Stimulated activated CD4-positive, alpha-beta T cell treated with anti-CD3 and anti-CD28 coated beads, Interleukin-4, amount 100 ng/mL, for 4 hours (primary cell): ENCODE measurements around the gene ATF7.
"Not testable (repeated sequence)": the region's sequence is repeated elsewhere in the genome, so short reads cannot be mapped to it uniquely, and the experiment has no call there.

Experiments
- DNase-seq, 2 experiments: peaks; one replicate each; pipeline ENCODE4 v3.0.0-alpha.2; 2020

ATF7 gene

GRCh38 chr12:53563452-53564028, 62.6 kb downstream of the ATF7 start:
- no peak for DNase-seq

DNA sequence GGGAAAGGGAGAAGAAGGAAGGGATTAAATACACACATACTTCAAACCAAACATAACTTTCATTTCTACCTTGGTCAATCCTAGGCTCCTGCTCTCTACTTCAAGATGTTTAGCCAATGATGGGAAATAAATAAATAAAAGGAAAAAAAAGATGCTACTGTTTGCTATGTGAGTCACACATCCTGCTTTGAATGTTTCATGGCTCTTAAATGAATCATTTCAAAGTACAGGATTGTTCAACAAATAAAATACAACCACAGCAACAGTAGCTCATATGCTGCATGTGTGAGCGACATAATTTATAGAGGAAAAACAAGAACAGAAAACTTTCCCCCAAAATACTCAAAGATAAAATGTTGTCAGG, 64.6 kb downstream of the ATF7 start:
- no peak for DNase-seq

- DNase-seq, result no peak
Measured at GRCh38 chr12:53560912-53561589, 65.1 kb downstream of the ATF7 start.

DNA sequence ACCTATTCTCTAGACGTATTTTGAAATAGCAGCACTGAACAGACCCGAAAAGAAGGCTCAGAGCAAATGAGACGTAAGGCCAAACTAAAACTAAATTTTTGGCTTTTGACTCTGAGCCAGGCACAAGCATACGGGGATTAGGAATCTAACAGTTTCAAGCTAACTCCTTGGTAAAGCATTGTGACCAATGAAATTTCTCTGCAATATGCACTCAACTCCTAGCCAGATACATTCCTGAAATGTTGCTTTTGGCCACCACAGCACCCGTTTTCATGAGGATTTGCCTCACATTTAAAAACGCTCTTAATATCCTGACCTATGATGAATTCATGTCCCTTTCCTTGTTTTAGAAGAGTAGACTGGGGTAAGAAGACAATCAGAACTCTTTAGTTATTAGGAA, 65.8 kb downstream of the ATF7 start:
- DNase-seq, result no peak

GRCh38 chr12:53558631-53559030, 67.6 kb downstream of the ATF7 start:
- DNase-seq, result no peak

DNA sequence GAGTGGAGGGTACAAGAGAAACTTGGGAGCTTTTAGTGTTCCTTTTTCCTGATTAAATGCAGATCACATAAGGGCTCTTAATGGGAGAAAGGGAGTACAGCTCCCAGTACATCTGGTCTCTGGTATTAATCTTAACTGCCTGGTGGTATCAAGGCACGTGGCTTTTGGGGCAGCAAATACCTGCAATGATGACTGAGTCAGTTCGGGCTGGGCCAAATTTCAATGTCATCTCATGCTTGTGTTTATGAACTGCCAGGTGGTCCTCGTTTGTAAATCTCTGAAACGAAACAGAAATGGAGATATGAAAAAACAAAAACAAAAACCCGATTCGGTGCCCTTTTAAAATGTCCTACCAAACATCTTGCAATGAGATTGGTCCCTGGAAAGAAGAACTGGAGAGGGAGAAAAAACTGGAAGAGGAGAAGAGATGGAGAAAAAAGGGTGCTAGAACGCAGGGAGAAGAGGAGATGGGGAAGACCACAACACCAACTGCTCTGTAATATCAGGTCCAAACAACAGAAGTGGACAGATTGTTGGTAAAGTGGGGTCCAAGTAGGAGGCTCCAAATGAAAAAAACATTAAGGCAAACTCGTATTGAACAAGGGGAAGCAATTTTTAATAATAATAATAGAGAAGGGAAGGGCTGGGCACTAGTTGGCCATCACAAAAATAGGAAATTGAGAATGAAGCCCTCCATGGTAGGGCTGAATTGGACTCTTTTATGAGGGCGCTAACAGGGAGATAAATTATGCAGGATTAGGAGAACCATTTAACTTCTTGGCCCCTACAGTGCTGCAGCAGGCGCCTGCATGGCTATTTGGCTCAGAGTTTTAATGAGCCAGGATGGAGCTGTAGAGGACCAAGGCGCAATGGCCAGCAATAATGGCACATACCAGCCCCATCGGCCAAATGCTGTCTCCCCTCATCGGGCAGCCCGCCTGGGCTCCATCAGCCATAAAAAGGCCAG, 73.5 kb downstream of the ATF7 start:
- DNase-seq, result no peak

DNA sequence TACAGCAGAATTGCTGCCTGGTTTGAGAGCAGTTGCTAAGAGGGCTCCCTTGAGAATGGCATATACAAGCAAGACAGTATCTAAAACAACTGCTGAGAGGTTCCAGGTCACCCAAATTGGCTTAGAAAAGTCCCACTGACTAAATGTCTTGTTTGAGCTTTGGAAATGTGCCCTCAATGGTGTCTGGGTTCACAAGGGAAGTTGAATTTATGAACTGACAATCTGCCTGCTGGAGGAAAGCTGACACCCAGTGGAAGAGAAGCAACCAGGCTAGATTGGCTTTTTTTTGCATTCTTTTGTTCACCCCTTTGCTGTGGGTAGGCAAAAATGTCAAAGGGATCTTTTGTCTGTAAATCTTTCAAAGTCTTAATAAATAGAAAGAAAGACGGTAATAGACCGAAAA, 74.3 kb downstream of the ATF7 start:
- DNase-seq, result no peak

DNA sequence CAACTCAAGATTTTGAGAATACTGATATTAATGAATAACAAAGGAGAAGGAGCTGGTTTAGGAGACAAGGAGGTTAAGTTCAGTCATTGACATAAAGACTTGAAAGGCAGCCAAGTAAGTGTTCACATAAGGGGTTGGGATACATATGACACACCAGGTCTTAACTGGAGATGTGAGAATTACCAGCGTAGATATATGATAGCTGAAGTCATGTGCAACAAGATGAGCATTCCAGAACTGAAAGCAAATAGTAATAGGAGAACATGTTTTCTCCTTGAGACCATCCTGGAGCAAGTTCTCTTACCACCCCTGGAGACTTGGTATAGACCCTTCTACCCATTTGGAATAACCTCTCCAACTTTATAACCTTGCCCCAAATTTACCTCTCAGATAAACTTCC, 75.6 kb downstream of the ATF7 start:
- DNase-seq, result no peak

DNA sequence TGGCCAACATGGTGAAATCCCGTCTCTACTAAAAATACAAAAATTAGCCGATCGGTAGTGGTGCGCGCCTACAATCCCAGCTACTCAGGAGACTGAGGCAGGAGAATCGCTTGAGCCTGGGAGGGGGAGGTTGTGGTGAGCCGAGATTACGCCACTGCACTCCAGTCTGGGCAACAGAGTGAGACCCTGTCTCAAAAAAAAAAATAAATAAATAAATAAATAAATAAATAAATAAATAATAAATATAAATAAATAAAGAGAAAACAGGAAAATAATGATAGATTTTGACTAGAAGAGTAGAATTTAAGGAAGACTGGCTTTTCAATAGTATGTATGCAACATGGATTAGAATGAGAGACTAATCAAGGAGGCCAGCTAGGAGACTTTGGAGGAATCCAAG, 76.1 kb downstream of the ATF7 start:
- DNase-seq, result not testable (repeated sequence)

DNA sequence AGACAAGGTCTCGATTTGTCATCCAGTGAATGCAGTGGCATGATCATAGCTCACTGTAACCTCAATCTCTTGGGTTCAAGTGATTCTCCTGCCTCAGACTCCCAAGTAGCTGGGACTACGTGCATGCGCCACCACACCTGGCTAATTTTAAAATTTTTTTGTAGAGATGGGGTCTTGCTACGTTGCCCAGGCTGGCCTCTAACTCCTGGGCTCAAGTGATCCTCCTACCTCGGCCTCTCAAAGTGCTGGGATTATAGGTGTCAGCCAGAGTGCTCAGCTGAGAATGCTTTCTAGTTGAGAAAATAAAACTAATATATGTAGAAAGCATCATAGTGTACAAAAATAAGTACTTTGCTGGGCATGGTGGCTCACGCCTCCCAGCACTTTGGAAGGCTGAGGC, 77.8 kb downstream of the ATF7 start:
- not testable (repeated sequence) for DNase-seq

DNA sequence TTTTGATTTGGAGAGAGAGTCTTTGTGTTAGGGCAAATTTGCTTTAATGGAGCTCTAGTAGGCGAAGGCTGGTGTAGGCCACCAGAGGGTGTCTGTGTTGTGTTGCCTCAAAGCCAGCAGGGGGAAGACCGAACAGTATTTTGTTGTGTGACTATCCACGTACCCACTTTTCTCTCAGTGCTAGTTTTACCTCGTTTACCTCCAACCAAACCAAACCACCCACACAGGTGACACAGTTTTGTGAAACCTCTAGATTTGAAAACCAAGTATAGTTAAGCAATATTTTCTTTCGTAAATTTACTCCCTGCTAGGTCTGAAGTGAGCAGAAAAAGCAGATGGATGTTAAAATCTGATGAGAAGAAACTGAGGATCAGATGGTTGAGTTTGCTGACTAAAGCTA, 82.6 kb downstream of the ATF7 start:
- DNase-seq, result peak; percentile 23 to 52

DNA sequence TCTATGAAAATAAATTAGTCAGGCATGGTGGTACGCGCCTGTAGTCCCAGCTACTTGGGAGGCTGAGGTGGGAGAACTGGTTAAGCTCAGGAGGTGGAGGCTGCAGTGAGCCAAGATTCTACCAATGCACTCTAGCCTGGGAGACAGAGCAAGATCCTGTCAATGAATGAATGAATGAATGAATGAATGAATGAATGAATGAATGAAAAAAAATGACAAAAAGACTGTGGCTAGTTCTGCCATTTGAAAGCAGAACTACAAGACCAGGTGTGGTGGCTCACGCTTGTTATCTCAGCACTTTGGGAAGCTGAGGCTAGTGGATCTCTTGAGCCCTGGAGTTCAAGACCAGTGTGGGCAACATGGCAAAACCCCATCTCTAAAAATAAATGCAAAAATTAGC, 86.7 kb downstream of the ATF7 start:
- DNase-seq, result no peak

DNA sequence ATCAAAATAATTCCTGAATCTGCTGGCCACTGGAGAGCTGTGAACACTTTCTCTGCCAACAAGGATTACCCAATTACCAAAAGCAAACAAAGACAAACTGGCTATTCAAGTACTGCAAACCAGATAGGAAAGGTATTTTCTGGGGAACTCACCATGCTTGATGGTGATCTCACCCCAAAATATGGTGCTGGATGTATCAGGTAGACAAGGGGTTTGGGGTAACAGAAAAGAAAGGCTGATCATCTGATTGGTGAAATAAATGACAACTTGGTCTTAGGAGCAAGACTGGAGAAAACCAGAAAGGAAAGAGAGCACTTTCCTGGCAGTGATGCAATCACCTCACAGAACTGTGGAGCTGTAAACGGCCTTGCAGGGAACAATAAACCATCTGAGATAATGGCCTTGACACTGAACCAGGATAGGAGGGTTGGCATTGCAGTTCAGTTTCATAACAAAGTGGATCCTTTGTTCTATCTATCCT, 87.9 kb downstream of the ATF7 start:
- no peak for DNase-seq

DNA sequence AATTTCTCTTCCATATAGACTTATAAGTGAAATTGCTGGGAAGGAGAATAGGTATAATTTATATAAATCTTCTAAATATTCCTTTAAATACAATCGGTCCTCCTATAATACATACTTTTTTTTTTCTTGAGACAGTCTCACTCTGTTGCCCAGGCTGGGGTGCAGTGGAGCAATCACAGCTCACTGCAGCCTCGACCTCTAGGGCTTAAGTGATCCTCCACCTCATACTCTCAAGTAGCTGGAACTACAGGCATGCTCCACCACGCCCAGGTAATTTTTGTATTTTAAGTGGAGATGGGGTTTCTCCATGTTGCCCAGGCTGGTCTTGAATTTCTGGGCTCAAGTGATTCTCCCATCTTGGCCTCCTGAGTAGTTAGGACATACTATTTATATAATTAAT, 89.2 kb downstream of the ATF7 start:
- no peak for DNase-seq

- DNase-seq, result no peak
Measured at GRCh38 chr12:53533471-53533870, 92.7 kb downstream of the ATF7 start.

DNA sequence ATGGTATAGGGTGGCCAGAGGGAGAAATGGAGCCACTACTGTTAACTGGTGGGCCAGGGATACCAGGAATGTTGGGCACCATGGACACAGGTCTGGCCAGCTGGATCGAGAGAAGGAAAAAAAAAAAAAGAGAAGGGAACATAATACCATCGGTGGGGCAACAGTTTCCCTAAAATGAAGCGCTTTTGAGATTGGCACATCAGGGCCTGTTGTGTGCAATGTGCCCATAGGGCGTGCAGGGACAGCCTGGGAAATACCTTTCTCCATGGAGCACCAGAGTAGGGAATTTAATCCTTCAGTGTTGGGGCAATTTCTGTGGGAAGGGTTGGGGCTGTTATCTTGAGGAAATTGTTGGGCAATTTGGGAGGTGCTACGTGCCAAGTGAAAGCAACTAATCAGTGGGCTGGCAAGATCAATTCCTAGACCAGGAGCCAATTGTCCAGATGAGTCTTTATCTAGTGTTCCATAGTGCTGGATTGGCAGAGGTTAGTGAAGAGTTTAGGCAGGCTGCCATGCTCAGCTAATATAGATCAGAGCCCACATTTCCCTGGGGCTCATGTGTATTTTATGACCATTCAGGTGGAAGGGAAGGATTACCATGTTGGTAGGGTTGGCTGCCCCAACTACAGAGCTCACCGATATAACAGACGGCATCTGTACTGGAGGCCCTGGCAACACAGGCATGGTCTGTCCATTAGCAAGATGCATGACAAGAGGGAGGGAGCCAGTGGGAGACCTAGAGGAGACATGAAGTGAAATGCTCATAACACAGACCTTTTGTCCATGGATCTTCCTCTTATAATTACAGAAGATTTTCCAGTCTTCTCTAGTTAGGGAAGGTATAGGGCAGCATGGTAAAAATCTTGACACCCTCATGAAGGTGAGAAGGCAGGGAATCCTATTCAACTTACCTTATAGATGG, 93.4 kb downstream of the ATF7 start:
- DNase-seq, result no peak

- no peak for DNase-seq
Measured at GRCh38 chr12:53532021-53532420, 94.2 kb downstream of the ATF7 start.

DNA sequence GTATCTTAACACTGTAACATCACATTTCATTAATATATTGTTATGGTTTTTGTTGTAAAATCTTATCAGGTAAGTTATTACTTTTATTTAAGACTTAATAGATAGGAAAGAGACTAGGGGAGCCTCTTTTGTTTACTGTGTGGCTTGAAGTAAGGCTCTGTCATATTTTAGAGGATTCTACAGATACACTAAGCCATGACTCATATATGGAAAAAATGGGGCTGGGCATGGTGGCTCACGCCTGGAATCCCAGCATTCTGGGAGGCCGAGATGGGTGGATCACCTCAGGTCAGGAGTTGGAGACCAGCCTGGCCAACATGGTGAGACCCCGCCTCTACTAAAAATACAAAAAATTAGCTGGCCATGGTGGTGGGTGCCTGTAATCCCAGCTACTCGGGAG, 95.3 kb downstream of the ATF7 start:
- DNase-seq, result no peak

DNA sequence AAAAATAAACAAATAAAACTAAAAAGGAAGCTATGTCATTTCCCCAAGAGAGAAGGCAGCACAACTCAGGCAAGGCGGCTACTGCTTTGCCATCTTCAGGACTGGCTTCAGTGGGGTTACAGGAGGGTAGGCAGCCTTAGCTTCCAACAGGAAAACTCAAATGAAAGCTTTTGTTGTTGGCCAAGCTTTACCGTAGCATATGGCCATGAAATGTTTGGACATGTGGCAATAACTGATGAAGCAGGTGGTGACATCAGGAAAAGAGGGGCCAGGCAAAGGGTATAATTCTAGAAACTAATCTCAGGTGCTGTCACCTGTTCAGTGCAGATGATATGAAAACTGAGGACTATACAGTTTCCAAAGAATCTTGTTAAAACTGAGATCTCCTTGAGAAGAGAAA, 96.1 kb downstream of the ATF7 start:
- no peak for DNase-seq

GRCh38 chr12:53524476-53524875, 101.7 kb downstream of the ATF7 start:
- DNase-seq, result no peak

GRCh38 chr12:53523131-53523530, 103.1 kb downstream of the ATF7 start:
- no peak for DNase-seq

GRCh38 chr12:53518381-53518780, 107.8 kb downstream of the ATF7 start:
- DNase-seq, result no peak
